NCI-H1105 treated with DMSO at 0.1 percent for 48 hours (cell line): ENCODE data around the gene IMPG1.
"Not testable (repeated sequence)": the region's sequence is repeated elsewhere in the genome, so short reads cannot be mapped to it uniquely, and the experiment has no call there.

Source experiments
- DNase-seq: peaks from one replicate; lab custom pipeline; 2025; lab: John Stamatoyannopoulos, UW

The IMPG1 gene

DNA sequence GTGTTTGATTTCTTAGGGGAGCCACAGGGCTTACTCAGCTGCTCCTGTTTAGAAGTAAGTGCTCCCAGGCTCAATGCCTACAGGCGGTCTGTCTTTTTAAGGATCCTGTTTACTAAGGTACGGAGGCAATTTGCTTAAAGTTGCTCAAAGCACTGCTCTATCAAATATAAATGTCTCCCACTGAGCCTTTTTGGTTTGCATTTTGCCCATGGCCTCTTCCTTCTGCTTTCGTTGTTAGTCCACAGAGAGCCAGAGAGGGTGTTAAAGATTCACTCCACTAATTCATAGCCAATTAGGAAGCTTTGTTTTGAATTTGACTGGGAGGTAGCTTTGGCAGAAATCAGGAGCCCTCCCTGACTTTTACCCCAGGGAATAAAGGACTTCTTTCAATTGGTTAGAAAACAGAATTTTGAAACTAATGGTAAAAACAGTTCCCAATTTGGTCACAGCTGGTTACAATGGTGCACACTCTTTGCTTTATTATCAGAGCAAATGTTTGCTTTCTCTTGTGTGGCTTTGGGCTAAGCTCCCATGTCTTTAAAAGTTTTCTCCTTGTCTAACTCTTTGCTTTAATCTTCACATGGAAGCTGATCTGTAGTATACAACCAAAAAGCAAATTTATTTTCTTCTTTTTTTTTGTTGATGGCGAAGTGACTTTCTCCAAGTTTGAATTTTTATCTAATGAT, 126.2 kb downstream of the IMPG1 start:
- DNase-seq, result no peak

DNA sequence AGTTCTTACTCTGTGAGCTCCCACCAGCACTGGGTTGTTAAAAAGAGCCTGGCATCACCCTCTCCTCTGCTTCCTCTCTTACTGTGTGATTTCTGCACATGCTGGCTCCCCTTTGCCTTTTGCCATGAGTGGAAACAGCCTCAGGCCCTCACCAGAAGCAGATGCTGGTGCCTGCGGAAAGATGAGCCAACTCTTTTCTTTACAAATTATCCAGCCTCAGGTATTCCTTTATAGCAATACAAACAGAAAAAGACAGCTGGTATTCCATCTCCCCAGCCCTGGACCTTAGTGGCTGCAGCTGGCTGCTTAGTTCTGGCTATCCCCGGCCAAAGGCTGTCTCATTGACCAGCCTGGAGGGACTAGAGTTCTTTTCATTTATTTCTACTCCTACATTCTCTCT, 129.1 kb downstream of the IMPG1 start:
- no peak for DNase-seq

DNA sequence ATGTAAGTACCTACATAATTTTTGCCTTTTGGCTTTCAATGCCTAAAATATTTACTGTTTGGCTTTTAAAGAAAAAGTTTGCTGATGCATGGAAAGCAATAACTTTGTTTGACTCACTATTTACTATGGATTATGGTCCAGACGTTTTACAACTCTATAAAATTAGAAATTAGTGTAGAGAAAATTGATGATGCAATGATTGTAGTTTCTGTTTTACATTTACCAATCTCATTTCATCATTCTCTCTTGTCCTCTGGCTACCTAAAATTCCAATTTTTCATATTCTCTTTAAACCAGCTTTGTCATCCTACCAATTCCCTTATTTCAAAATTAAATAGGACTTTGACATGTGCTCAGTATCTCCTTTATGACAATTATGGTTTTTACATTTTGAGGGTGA, 131.0 kb downstream of the IMPG1 start:
- no peak for DNase-seq

DNA sequence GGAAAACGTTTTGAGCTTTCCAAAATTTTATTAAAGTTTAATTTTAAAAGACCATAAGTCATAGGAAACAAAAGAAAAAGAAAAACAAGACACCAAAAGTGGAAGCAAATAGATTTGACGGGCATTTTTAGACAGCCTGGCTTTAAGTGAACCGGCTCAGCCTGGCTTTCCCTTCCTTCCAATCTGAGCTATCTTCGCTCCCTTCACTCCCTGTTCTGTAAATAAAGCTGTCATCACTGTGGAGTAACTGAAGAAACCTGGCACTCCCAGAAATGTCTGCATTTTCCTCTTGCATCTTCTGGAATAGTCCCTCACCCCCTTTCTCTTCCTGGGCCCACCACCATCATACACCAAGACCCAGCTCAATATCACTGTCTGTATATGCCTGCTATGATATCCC, 131.9 kb downstream of the IMPG1 start:
- DNase-seq, result no peak

DNA sequence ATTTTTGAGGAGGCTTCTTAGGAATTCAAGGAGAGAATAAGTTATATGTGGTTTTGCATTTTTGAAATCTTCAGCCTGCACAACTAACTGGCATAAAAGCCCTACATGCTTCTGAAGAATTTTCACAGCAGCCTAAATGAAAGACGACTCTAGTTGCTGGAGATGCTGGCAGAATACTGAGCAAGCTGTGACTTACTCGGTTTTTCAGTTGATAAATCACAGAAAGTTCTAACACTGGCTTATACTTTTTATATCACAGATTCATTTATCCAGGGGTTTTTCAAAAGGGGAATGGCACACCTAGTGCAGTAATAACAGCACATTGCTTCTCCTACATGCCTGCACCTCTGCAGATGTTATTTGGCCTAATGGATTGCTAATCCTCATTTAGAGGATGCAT, 134.6 kb downstream of the IMPG1 start:
- no peak for DNase-seq

DNA sequence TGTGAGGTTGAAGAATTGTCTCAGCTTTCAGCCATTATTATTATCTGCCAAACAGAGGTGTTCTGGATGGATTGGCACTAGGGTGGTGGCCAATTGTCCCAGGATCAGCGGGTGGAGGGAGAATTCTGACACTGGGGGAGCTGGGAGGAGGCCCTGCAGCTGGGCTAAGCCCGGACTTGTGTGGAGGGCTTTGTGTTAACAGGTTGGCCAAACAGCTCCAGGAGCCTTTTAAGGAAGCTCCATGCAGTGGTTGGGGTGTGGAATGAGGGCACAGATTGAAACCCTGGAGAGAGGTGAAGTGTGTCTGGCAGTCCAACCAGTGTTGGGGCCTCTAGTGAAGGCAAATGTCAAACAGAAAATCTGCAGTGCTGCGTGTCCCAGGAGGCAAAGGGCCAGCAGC, 135.8 kb downstream of the IMPG1 start:
- no peak for DNase-seq

DNA sequence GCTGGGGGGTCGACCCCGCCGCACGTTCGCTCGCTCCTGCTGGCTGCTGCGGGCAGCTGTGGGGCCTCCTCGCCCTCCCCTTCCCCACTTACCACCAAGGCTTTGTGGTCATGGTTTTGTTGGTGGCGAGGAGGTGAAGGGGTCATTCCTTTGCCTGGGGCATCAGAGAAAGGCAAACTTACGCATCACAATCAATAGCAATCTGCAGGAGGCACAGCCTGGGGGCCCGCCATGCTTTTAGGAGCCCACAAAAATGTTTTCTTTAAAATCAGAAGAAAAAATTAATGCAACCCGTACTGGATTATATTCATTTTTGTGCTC, 137.0 kb downstream of the IMPG1 start:
- no peak for DNase-seq

DNA sequence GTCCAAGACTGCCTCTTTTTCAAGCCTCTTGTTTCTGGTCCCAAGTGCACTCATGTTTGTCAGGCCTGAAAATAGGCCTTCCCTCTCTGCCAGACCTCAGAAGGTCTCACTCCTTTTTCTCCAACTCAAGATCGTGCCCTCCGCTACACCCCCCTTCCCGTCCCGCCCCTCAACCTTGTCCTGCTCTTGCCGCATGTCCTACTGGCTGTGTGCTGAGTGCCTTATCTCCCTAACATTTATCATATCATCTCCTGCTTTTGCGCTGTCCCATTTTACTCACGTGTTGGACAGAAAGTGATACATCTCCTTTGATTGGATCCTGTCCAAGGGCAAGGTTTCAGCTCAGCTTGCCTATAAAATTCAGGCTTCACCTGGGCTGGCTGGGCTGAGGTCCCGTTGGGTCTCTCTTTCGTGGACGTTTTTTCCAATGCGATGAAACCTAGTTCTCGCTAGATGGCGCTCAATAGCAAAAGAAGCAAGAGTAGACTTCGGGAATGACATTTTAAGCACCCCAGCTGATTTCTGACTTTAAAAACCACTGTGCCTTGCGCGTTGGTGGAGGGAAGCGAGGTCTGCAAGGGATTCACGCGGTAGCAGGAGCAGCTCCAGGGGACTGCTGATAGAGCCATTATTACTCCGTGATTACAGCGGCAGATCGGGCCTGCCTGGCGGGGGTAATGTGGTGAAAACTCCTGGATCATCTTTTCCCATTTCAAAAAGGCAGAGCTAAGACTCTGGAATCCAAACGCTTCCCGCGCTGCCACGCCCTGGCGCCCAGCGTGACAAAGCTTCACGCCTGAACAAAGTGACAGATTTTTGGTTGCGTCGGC, 137.6 kb downstream of the IMPG1 start:
- peak; percentile 80 for DNase-seq

DNA sequence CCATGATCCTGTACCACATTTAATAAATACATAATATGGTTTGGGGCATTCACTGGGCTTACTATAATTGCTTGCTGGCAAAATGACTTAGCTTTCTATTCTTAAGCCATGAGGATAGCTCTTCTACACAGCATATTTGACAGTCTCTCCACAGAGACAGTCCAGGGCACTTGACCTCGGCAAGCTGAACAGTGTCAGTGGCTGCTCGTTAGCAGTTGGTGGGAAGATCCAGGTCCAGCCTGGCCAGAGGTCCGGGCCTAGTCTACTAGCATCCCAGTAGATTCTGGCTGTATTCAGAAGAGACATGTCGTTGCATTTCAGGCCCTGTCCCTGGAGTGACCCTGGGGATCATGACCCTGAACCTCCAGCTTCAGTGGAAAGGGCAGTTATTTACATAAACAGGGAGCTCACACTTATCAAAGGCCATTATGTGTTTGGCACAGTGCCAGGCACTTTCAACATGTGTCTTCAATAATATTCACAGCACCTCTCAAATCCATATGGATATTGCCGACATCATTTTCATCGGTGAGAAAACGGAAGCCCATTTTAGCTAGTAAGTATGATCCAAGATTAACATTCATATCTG, 139.0 kb downstream of the IMPG1 start:
- peak; percentile 5 for DNase-seq

DNA sequence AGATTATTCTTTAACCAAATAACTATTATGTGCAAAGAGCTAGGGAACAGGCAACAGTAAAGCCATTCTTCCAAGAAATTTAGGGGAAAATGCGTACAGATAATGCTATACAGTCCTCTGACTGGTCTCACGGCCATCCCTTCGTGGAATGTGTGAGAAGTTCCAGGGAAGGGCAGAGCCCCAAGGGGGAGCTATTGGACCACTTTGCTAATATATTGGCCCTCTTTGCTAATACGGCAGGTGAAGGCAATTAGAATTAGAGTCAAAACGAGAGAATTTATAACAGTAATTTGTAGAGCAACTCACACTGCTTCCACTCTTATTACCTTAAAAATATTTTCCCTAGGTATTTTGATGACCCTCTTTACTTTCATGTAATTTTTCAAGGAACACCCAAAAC, 140.4 kb downstream of the IMPG1 start:
- DNase-seq, result peak; percentile 41

DNA sequence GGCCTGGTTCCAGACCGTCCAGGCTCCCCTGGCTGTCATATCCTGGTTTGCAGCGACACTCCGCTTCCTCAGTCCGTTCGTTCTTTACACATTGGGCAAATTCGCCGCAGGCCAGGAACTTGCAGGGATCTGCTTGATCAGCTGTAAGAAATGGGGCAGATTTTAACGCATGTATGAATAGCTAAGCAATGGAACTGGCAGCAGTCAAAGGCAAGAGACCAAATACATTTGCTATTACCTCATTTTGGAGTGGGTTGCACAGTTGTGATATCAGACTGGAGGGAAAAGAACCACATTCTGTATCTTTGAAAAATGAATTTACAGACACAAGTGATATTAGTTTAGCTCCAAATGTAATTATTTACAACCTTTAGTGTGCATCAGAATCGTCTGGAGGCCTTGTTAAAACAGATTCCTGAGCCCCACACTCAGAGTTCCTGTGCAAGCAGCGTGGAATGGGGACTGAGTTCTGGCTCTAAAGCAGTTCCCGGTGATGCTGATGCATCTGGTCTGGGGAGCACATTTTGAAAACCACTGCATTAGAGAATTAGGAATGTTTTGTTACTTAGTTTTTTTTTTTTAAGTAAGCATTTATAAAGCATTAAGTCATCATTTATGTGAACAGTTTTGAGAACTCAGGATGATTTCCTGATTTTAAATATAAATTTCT, 141.3 kb downstream of the IMPG1 start:
- no peak for DNase-seq

DNA sequence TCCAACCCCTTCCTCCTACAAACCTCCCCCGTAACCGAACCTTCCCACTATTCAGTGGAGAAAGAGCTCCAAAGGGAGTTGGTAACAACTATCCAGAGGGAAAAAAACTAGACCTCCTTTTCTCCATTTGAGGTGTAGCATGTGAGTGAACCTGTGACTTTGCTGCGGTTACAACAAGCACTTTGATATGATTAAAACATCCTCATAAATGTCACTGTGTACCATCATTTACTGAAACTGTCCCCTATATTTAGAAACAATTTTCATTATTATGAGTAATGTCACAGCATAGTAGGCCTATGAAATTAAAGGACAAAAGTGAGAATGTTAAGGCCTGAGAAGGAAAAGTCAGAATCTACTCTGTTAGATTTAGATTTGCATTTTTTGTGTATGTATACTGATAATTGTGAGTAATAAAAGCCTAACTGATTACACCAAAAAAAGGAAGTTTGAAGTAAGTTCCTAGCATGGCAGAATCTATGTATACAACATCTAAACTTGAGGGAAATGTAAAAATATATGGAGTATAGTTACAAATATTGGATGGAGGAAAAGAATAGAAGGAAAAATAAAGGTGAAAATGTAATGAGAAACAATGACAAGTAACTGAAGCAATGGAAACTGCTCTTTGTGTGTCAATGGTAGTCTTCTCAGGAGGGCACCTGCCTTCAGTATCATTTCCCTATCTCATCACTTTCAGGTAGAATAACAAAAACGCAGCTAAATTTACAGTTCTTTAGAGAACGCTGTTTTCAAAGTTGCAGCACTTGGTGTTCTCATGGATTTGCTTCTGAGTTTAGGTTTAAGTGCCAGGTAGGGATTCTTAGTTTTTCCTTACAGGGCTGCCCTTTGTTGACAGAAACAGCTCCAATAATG, 145.9 kb downstream of the IMPG1 start:
- no peak for DNase-seq

DNA sequence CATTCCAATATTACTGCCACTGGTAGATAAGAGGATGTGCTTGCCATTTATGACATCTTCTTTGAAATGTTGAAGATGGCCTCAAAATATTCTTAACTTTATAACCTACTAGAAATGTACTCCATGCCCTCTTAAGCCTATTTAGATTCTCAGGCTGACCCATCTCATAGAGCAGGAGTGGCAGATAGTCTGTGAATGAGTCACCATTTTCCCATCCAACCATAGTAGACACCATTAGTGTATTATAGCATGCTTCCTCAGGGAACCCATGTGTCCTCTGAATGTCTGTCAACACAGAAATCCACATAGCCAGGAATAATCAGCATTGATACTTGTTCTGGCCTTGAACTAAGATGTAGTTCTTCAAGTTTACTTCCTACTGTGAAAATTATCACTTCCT, 150.2 kb downstream of the IMPG1 start:
- DNase-seq, result no peak

DNA sequence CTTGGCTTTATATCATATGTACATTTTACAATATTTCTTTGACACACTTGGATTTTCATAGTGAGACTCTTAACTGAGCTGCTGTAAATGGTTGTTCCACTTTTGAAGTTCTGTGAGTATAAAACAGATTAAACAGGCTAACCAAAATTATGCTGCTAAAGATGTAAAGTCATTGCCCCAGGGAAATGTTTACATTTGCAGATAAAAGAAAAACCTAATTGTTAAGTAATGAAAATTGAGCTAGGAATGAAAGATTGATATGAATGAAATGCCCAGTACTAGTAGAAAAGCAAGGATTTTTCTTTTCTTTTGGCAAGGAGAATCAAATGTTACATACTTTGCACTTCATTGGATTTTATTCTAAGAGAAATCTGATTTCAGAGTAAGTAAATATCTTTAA, 159.4 kb downstream of the IMPG1 start:
- DNase-seq, result no peak

DNA sequence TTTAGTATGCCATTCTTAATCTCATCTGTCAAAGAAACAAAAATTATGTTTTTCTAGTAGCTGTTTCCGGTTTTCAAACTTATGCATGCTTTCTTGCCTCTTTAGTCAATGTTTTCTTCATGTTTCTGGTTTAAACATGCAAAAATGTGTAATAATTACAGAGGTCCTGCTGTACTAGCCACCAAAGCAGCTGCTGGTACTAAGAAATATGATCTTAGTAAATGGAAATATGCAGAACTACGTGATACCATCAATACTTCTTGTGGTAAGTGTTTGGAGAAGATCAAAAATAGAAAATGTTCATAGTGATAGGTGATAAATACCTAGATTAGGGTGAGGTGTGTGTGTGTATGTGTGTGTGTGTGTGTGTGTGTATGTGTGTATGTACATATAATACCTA, 165.0 kb downstream of the IMPG1 start:
- DNase-seq, result no peak

DNA sequence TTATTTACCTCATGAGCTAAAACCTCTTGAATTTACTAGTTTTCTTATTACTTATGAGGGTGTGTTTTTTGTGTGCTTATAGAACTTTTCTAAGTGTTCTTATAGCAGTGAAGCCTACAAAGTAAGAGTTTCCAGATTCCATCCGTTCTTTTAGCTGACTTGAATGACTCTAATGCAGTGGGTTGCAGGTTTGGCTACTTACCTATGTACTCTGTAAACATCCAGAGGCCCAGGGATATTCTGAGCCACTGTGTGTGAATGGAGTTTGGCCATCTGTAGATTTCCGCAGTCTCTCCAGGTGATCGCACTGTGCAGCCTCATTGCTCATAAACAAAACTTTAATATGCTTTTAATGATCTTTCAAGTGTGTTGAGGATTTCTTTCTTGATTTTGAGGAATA, 165.6 kb downstream of the IMPG1 start:
- DNase-seq, result no peak

DNA sequence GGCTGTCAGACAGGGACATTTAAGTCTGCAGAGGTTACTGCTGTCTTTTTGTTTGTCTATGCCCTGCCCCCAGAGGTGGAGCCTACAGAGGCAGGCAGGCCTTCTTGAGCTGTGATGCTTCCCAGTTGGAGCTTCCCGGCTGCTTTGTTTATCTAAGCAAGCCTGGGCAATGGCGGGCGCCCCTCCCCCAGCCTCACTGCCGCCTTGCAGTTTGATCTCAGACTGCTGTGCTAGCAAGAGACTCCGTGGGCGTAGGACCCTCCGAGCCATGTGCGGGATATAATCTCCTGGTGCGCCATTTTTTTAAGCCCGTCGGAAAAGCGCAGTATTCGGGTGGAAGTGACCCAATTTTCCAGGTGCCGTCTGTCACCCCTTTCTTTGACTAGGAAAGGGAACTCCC, 167.3 kb downstream of the IMPG1 start:
- not testable (repeated sequence) for DNase-seq

DNA sequence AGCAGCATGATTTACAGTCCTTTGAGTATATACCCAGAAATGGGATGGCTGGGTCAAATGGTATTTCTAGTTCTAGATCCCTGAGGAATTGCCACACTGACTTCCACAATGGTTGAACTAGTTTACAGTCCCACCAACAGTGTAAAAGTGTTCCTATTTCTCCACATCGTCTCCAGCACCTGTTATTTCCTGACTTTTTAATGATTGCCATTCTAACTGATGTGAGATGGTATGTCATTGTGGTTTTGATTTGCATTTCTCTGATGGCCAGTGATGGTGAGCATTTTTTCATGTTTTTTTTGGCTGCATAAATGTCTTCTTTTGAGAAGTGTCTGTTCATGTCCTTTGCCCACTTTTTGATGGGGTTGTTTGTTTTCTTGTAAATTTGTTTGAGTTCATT, 172.2 kb downstream of the IMPG1 start:
- not testable (repeated sequence) for DNase-seq

DNA sequence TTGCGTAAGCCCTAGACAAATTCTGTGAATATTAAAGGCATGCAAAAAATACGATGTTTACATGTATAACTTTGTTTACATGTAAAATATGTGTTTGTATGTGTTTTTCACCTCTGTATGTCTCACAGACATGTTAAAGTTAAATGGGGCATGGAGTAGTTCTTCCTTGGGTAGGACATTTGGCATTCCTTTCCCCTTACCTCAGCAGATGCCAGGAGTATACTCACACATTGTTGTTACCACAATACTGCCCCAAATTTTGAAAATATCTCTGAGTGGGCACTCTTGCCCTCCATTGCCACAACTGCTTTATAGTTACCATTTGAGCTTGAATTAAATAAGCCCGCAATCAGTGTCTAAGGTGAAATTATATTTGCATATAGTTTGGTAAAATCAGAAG, 175.9 kb downstream of the IMPG1 start:
- DNase-seq, result no peak

DNA sequence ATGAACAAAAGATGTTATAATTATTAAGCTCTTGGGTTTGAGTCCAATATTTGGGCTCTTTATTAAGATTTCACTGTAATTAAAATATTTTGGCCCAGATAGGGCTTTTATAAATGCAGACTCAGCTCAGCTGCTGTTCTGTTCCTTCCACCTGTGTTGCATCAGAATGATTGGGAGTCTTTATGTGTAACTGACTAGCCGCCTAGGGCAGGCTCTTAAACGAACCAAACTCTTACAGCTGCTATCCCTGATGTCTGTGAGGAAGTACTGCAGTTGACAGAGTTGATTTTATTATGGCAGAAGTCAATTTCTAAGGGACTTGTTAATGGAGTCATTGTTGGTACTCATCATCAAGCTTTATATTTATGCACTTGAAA, 178.7 kb downstream of the IMPG1 start:
- DNase-seq, result no peak

DNA sequence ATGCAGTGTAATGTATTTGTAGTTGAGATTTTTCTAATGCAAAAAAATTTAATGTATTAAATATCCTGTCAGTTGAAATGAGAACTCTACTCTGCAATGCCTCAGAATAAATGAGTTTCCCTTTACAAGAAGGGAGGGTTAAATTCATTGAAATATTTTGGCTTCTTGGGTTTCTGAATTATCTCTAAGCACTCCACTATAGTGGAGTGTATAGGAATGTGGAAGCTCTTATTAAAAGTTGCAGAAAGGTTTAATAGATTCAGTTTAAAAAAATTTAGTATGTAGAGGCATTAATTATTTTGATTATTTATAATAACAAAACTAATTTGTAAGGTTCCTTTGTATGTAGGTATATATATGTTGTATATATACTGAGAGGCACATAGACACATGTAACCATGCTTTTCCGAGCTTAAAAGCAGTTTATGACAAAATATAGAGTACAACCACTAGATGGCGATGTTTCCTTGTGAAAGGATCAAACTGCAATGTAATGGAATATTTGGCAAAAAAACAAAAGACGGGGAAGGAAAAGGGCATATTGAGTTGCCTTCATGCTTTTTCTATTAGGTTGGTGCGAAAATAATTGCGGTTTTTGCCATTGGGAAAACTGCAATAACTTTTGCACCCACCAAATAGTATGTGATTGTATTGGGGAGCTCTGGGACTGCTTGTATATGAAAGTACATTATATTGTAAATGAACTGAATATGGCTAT, 179.2 kb downstream of the IMPG1 start:
- peak; percentile 66 for DNase-seq
